HUDEP-2 (cell line): Measurements from ENCODE around the gene BPIFB1.
A peak's percentile ranks its signal among the peaks of the same experiment; 100 is the strongest.

Source experiments
- DNase-seq, 76 experiments: peaks; one replicate each; lab custom pipeline; 2025; ENCODE audit not compliant: unreplicated experiment in 76 of 76; lab: John Stamatoyannopoulos, UW

BPIFB1 gene

DNA sequence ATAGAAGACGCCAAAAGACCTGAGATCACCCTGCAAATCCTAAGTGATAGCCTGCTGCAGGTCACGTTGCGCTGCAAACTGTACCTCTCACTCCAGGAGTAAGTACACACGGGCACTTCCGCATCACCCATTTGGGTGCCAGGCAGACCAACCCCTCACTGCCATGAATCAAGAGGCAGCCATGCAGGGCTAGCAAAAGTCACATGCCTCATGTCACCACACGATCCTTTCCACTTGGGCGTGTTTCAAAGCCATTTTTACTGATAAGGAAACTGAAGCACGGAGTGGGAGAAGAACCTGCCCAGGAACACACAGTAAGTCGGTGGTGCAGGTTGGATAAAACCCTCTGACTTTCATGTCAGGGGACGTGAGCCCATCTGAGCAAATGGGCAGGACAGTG lies 37.0 kb downstream of the BPIFB1 start:
- peak in 27 of 76 experiments; percentile 0 to 34 (median 11) for DNase-seq

GRCh38 chr20:33322456-33322855 lies 39.4 kb downstream of the BPIFB1 start:
- DNase-seq, result no peak

DNA sequence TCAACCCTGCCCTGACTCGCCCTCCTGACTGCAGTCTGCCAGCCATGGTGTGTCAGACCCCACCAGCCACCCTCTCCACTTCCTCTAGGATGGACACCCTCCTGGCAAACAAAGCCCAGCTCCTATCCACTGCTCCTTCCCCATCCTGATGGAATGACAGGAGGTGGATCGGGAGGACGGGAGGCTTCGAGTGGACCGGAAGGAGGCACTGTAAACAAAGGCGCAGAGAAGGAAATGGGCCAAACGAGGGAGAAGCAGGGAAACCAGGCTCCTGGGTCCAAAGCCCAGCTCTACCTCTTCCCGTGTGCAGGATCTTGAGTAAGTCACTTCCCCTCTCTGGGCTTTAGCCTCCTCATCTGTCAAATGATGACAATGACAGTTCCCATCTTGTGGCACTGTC lies 40.2 kb downstream of the BPIFB1 start:
- DNase-seq, result no peak

DNA sequence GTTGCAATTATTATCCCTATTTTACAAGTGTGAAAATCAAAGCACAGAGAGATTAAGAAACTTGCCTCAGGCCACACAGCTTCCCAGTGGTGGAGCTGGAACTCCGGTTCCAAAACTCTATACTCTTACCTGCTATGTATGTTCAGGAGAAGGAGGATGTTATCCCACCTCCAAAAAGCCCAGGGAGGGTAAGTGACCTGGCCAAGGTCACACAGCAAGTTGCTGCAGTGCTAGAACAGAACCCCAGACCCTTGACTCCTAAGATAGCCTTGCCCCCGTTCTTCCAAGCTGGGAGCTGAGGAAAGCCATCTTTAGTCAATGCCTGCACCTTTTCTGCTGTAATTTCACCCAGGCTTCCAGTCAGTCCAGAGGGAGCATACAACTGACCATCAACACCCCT lies 42.3 kb downstream of the BPIFB1 start:
- DNase-seq, result no peak

- no peak for DNase-seq
These were observed 45.4 kb downstream of the BPIFB1 start for GRCh38 chr20:33328157-33329137.

DNA sequence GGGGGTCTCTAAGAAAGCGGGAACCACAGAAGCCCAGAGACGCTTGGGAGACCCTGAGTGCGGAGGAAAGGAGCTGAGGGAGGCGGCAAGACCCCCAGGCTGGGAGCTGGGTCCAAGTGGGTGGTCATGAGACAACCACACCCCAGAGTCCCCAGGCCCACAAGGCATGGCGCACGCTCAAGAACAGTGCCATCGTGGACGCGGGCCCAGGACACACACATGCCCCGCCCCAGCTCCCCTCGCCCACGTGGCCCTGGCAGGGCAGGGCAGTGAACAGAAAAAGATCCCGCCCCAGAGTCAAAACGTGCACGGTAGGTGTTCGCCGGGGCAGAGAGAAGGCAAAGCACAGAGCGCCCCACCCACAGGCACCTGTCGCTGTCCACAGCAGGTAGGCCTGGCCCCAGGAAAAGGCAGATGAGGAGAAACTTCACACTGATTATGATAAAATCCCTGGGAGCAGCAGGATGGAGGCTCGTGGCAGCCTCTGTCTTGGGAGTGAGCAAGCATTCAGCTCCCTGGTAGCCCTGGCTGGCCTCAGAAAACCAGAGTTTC lies 50.0 kb downstream of the BPIFB1 start:
- no peak for DNase-seq

GRCh38 chr20:33333616-33334015 lies 50.6 kb downstream of the BPIFB1 start:
- DNase-seq, result no peak

DNA sequence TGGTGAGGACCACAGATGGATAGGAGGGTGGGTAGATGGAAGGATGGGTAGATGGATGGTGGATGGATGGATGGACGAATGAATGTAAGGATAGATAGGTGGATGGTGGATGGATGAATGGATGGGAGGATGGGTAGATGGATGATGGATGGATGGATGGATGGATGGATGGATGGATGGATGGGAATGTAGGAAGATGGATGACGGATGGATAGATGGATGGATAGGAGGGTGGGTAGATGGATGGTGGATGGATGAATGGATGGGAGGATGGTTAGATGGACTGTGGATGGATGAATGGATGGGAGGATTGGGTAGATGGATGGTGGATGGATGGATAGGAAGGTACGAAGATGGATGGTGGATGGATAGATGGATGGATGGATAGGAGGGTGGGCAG lies 51.1 kb downstream of the BPIFB1 start:
- DNase-seq, result no peak

GRCh38 chr20:33336375-33336774 lies 53.4 kb downstream of the BPIFB1 start:
- DNase-seq, result no peak

- no peak for DNase-seq
These were observed 54.1 kb downstream of the BPIFB1 start for GRCh38 chr20:33337119-33337518.

DNA sequence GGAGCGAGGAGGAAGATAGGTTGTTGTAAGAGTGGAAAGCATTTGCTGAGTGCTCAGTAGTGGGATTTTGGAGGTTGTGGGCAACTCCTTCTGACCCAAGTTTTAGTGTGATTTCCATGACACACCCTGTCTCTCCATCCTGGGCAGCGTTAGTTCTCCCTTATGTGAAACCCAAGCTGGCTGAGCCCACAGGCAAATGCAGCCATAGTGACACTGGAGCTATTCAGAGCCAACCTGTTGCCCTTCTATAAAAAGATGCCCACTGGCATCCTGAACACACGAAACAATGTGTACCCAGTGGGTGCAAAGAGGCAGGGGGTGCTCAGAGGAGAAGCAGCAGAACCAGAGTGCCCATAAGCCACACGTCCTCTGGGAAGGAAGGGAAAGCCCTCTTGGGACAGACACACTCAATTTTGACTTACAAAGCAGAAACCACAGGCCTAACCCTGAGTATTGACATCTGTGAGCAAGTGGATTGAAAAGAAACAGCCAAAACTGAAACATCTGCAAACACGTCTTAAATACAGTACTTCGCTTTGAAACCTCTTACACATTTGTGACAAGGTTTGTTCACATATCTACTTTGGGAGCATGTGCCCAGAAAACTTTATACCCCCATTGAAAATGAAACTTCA lies 54.6 kb downstream of the BPIFB1 start:
- no peak for DNase-seq

GRCh38 chr20:33338467-33339258 lies 55.6 kb downstream of the BPIFB1 start:
- DNase-seq, result no peak

DNA sequence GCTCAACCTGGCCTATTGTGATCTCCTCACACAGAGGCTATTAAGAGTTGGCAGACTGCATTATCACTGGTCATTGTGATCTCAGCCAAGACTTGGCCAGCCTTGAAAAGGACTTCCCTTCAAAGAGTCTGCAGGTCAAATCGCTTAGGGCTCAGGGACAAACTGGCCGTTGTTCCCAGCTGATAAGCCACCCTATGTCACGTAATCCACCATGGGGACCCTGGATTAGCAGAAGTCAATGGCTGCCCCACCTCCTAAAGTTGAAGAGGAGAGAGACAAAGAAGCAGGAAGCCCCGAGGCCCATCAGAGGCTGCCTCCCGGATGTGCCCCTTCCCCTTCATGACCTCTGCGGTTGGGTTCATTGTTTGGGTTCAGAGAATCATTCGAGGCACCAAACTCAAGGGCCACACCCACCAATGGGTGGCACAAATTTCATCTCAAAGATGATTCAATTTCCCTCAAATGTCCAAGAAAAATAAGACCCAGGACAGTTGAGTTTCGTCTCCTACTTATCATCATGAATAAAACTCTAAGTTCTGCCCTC lies 56.6 kb downstream of the BPIFB1 start:
- DNase-seq, result peak in 9 of 76 experiments; percentile 2 to 44 (median 10)

GRCh38 chr20:33343521-33343920 lies 60.5 kb downstream of the BPIFB1 start:
- DNase-seq, result no peak

DNA sequence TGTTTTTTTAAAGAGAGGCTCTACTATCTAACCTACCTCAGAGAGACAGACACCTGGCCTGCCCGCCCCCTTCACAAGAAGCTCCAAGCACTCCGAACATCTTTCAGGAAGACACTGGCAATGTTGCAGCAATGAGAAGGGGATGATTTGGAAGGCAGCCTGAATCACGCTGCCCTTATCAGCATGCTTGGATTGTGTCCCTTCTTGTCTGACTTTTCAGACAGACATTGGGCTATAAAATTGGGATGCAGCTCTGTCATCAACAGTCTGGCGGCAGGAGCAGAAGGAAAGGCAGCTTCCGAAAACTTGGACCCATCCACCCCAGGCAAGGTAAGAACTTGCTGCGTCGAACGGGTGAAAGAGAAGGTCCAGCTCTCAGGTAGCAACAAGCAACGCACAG lies 62.3 kb downstream of the BPIFB1 start:
- DNase-seq, result no peak

DNA sequence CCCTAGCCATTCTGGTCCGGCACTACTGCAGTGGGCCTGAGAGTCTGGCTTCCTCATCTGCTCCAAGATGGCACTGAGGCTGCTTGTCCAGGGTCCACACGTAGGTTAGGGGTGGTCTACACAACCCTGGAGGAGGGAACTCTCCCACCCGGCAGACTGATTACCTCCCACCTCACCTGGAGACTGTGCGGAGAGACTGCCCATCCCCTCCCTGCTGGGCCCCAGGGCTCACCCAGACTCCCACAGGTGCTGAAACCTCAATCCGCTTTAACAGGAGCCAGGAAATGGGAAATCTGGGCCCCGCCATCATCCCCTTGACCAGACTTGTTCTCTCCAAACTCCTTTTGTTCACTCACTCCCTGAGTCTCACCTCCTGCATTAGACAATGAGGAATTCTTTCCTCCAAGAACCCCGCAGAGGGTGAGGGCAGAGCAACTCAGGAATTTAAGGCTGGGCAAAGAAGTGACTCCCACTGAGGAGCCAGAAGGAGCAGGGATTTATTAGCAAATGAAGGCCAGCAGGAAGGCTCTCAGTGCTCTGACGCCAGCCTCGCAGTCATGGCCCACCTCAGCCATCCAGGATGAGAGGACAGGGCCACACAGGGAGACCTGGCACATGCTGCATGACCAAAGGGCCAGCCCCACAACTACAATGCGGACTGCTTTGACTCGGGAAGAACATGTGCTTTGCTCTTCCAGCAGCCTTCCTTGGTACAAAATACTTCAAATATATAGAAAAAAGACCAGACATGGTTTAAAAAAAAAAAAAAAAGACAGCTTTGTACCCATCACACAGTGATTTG lies 65.3 kb downstream of the BPIFB1 start:
- no peak for DNase-seq

DNA sequence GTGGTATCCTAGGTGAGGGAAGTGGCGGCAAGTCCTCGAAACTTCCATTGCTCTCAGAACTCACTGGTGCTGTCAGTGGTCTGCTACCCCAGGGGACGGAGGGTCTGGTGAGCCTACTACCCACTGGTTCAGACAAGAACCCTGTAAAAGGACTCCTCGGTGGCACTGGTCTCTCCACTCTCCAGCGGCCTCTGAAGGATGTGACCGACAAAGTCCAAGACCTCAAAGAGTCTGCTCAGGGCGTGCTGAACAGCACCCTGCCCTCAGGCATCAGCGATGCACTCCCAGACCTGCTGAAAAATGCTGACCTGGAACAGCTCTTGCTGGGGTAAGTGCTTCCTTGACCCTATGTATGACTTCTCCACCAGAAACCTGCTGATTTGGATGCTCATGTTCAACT lies 66.5 kb downstream of the BPIFB1 start:
- no peak for DNase-seq

DNA sequence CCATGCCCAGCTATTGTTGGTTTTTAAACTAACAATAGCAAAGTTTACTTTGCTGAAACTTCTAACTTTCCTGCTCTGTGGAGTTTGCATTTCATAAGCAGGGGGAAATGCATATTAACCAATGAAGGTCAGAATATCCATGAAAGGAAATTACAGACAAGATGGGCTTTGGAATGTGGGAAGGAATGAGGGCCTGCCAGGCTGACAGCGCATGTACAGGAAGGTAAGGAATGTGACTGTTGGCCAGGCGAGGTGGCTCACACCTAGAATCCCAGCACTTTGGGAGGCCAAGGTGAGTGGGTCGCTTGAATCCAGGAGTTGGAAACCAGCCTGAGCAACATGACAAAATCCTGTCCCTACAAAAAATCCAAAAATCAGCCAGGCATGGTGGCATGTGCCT lies 68.7 kb downstream of the BPIFB1 start:
- no peak for DNase-seq

DNA sequence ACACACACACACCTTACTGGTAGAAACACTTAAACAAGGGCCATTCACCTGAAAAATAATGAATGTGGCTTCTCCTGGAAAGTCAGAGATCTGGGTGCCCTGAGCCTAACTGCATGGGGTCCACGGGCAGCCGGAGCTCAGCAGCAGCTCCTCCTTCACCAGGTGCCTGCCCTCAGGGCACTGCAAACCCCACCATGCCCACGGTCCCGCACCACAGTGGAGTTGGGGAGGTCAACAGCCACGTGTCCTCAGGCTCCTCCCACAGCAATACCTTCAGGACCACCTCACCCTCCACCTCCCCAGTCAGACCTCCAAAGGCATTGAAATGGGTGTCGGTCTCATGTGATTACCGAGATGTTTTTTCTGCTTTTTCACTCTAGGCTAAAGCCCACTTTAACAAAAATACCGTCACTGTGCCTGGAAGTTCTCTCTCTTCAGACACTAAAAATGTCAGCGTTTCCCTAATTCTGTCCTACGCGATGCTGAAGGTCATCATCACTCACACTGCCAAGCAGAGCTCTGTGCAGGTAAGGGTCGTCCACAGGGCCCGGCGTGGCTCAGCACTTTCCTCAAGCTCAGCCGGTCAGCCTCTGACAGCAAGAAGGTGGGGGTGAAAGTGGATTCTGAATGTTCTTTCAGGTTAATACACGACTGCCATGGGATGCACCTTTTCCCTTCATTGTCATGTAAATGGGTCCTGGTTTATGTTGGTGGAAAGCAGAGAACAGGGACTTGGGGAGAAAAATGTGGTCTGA lies 69.4 kb downstream of the BPIFB1 start:
- DNase-seq, result no peak
